ENCODE measurements around the gene GDF2.

The GDF2 gene

DNA sequence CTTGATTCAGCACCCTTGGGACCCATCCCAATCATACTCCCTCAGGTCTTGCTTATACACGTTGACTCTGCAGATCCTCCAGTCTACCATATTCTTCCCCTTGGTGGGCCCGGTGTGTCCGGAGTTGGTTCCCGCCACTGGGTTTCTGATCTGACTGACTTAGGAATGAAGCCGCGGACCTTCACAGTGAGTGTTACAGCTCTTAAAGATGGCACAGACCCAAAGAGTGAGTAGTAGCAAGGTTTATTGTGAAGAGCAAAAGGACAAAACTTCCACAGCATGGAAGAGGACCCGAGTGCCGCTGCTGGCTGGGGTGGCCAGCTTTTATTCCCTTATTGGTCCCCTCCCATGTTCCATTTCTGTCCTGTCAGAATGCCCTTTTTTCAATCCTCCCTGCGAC lies 28.2 kb upstream of the GDF2 start:
- no peak for DNase-seq

GRCh38 chr10:47294501-47294900 lies 27.8 kb upstream of the GDF2 start:
- DNase-seq: no peak

DNA sequence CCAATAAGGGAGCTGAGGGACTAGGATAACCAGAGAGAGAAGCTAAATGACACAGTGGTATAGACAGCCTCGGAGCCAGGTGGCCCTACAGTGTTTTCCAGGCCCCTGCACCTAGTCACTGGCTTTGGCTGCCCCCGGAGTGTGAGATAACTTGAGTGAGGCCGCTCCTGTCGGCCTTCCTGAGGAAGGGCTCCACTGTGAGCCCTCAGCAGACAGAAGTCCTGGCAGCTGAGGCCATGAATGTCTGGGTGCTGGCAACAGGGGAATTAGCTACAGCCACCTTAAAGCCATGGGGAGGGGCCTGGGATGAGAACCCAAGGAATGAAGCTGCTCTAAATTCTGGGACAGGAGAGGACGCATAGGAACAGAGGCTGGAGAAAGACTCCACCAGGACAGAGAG lies 26.8 kb upstream of the GDF2 start:
- DNase-seq: no peak

- DNase-seq: no peak
Observed at GRCh38 chr10:47296156-47296894, 25.9 kb upstream of the GDF2 start.

- DNase-seq: no peak
Observed at GRCh38 chr10:47296941-47297340, 25.3 kb upstream of the GDF2 start.

DNA sequence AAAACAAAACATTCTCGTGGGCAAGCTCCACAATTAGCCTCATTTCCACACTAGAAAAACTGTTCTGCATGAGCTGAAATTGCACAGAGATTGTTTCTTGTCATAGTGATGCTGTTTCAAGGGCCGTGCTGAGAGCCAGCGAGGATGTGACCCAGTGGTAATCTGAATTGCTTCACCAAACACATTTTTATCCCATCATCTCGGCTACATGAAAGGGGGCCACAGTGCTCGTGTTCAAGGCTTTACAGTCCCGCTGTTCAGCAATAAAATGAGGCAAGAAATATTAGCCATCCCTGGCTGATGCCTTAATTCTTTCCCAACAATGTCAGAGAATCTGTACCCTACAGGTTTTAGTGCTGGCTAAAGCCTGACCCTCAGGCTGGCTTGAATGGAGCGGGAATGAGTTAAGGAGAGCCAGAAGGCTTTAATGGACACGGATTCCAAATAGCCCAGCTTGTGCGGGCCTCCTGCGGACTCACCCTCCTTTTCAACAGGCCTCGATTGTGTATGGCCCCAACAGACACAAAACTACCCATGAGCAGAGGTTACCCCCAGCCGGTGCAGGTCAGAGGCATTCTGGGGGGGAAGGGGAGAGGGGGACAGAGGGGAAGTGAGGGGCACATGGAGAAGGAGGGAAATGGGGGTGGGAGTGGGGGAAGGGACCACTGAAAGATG lies 24.3 kb upstream of the GDF2 start:
- no peak for DNase-seq

- DNase-seq: no peak
Observed at GRCh38 chr10:47298715-47299114, 23.5 kb upstream of the GDF2 start.

DNA sequence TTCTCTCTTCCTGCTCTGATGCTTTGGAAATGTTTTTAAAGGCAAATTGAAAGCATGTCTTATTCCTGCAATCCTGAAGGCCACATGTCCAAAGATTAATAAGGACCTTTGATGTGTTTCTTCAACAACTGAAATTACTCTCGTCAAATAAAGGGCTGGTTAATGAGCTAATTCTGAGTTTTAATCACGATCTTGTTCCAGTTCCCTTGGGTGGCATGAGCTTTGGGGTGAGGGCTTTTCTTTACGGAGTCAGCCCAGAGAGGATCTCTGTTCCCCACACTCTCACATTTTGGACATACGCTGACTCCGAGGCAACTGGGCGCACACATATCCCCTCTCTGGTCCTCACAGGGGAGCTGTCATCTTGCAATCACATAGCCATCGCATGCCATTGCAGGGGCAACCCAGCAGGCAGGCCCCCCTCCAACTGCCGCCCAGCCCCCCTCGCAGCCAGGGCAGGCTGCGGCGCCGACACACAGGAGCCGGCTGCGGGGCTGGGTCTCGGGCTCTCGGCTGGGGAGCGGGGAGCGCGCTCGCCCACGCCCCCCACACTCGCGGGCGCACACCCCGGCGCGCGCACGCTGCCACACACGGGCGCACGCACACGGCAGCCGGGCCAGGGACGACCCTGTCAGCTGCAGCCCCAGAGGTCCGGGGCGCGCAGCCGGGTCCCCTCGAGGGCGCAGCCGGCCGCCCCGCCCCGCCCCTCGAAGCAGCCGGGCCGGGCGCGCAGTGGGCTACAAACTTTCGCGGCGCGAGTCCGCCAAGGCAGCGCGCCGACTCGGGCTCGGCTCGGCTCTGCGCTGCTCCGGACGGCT lies 22.4 kb upstream of the GDF2 start, which contains the start of gene GDF10:
Gene GDF10 (plus strand): TSS at position 587 of the 818 bp plus-strand sequence. CDS start 455 bp downstream, outside the sequence.
- DNase-seq: peak; percentile 14

DNA sequence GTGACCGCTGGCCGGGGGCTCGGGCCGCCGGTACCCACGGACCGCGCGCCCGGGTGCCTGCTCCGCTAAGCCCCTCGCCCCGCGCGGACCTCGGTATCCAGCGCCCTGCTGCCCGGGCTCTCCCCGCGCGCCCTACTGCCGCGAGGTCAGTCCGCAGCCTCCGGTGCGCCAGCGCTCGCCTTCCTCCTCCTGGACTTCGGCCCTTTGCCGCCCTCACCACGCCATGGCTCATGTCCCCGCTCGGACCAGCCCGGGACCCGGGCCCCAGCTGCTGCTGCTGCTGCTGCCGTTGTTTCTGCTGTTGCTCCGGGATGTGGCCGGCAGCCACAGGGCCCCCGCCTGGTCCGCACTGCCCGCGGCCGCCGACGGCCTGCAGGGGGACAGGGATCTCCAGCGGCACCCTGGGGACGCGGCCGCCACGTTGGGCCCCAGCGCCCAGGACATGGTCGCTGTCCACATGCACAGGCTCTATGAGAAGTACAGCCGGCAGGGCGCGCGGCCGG lies 21.8 kb upstream of the GDF2 start:
- no peak for DNase-seq

DNA sequence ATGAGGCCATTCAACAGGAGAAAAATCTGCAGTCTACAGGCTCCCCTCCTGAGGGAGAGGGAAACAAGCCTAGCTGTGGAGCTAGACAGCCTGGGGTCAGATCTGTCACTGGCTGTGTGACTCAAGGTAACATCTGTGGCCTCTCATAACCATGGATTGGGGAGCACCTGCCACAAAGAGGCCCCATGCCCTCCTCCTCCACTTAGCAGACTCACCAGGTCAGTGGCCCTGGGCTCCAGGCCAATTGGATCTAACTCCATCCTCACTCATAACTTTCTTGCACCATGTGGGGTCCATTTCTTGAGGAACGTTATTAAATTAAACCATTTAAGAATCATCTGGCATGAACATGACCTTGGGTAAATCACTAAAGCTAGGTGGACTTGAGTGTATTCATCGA lies 20.4 kb upstream of the GDF2 start:
- no peak for DNase-seq

- no peak for DNase-seq
Observed at GRCh38 chr10:47303105-47303504, 19.1 kb upstream of the GDF2 start.

GRCh38 chr10:47303866-47304265 lies 18.4 kb upstream of the GDF2 start:
- DNase-seq: no peak

- DNase-seq: no peak
Observed at GRCh38 chr10:47305566-47305965, 16.7 kb upstream of the GDF2 start.

DNA sequence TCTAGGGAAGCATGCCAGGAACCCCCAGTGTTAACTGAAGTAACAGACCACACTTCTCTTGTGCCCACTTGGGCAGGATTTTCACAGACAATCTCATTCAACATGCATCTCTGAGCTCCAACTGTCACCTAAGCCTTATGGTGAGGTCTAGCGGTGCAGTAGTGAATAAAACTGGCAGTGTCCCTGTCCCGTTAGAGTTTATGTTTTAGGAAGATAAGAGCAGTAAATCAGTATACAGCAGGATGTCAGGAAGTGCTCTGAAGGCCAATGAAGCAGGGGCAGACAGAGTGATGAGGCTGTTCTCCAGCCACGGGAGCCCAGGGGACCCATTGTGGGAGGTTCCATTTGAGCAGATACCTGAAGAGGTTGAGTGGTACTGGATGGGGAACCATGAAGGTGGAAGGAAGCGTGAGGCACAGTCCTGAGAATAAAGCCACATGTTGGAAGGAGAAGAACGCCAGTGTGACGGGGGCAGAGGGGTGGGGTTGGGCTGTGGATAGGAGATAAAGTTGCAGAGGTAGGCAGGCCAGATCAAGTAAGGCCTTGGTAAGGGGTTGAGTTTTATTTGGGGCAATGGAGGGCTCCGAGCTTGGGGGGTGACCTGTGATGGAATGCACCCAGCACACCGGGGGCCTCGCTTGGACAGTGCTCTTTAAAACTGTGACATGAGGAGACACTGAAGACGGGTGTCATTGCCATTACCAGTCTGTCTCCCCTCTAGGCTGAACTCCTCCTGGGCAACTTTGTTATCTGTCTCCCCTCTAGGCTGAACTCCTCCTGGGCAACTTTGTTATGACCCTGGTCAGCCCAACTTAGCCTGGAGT lies 15.7 kb upstream of the GDF2 start:
- no peak for DNase-seq

- no peak for DNase-seq
Observed at GRCh38 chr10:47307381-47307780, 14.9 kb upstream of the GDF2 start.

DNA sequence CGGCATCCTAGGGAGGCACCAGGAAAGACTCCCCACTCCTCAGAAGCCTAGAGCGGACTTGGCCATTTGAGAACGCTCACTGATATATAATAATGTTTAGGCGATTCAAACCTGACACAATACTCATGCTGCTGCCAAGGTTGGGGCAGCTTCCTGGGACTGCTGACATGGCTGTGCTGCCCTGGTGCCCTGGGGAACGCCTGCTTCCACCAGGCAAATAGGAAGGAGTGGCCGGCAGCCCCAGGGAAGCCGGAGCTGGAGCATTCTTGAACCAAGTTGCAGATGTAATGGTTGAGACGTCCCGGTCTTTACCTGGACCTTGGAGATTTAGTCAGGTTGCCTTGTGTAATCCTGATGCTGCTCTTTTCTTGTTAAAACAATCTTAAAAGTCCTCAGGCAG lies 13.5 kb upstream of the GDF2 start:
- DNase-seq: no peak

DNA sequence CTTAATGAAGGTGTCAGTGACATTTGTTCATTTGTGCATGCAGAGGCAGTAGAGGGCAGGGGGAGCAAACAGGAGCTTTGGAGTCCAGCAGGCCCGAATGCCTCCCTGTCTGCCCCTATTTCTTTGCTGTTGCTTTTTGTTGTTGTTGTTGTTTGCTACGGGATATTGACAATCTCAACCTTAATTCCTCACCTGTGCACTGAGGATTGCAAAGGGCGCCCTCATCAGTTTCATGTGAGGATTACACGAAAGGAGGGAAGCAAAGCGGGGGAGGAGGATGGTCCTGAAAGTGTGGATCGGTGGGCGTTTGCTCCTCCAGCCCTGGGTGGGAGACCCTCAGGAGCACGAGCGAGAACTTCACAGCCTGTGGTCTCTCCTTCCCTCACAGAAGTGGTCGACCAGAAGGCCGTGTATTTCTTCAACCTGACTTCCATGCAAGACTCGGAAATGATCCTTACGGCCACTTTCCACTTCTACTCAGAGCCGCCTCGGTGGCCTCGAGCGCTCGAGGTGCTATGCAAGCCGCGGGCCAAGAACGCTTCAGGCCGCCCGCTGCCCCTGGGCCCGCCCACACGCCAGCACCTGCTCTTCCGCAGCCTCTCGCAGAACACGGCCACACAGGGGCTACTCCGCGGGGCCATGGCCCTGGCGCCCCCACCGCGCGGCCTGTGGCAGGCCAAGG lies 12.7 kb upstream of the GDF2 start:
- DNase-seq: no peak

DNA sequence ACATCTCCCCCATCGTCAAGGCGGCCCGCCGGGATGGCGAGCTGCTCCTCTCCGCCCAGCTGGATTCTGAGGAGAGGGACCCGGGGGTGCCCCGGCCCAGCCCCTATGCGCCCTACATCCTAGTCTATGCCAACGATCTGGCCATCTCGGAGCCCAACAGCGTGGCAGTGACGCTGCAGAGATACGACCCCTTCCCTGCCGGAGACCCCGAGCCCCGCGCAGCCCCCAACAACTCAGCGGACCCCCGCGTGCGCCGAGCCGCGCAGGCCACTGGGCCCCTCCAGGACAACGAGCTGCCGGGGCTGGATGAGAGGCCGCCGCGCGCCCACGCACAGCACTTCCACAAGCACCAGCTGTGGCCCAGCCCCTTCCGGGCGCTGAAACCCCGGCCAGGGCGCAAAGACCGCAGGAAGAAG lies 12.2 kb upstream of the GDF2 start:
- no peak for DNase-seq

GRCh38 chr10:47311193-47311931 lies 10.9 kb upstream of the GDF2 start:
- DNase-seq: peak; percentile 27

DNA sequence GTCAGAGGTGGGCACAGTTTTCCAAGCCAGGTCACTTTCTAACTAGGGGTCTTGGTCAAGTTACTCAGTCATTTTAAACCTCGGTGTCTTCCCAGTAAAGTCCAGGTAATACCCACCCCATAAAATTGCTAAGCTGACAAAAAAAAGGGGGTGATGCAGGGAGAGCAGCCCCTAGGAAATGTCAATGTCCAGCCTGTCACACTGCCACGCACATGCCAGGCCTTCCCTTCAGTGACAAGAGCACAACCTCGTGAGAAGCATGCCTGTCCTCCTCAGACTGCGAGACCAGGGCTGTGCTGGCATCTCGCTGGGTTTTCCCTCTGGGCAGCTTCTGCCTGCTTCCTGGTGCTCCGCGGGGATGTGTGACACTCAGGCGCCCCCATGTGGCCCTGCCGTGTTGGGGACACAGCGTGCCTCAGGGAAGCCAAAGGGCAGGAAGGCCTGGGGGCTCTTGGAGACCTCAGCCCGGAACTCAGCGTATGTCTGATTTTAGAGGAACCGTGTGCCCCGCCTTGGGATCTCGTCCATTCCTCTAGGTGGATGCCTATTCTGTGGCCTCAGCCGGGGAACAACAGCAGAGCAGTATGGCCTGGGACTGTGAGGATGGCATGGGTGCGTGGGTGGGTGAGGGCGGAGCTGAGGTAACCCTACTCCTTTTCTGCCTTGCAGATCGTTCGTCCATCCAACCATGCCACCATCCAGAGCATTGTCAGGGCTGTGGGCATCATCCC lies 10.2 kb upstream of the GDF2 start:
- peak; percentile 84 for DNase-seq

- DNase-seq: no peak
Observed at GRCh38 chr10:47312663-47312995, 9.6 kb upstream of the GDF2 start.
